MM.1S (cell line): ENCODE data around the gene NDUFC1.

Experiments
- DNase-seq: peaks from one replicate; pipeline ENCODE4 v3.0.0-alpha.2; 2015
- H2AFZ ChIP-seq: fragments of 300-600 bp; sonication (generic); 2 replicates; pipeline ENCODE4 v1.6.0; 2016; ENCODE audit warnings: antibody characterized with exemption, low read length
- H3F3A ChIP-seq: fragments of 300-600 bp; sonication (generic); 2 replicates; pipeline ENCODE4 v1.6.1; 2016; ENCODE audit warnings: mild to moderate bottlenecking, antibody characterized with exemption, low read length, moderate library complexity, mixed read lengths; ENCODE audit not compliant: insufficient read depth
- H3K27ac ChIP-seq: fragments of 300-600 bp; sonication (generic); 2 replicates; pipeline ENCODE4 v1.5.1; 2016; ENCODE audit warnings: mild to moderate bottlenecking, low read length
- H3K27me3 ChIP-seq: fragments of 300-600 bp; sonication (generic); replicated peaks from 2 replicates; pipeline ENCODE4 v1.6.0; 2016; ENCODE audit warnings: low read length; ENCODE audit not compliant: insufficient read depth
- H3K36me3 ChIP-seq: fragments of 300-600 bp; sonication (generic); replicated peaks from 2 replicates; pipeline ENCODE4 v1.6.1; 2016; ENCODE audit warnings: mild to moderate bottlenecking, low read length, mixed read lengths; ENCODE audit not compliant: insufficient read depth
- H3K4me1 ChIP-seq: fragments of 300-600 bp; sonication (generic); 2 replicates; pipeline ENCODE4 v1.6.1; 2016; ENCODE audit warnings: low read length, mixed read lengths
- H3K4me2 ChIP-seq: fragments of 300-600 bp; sonication (generic); 2 replicates; pipeline ENCODE4 v1.6.0; 2016; ENCODE audit warnings: low read depth, low read length
- H3K4me3 ChIP-seq: fragments of 300-600 bp; sonication (generic); 2 replicates; pipeline ENCODE4 v1.5.1; 2016; ENCODE audit warnings: low read length, mixed read lengths
- H3K79me2 ChIP-seq: fragments of 300-600 bp; sonication (generic); 2 replicates; pipeline ENCODE4 v1.6.1; 2016; ENCODE audit warnings: mixed run types, low read length, mixed read lengths
- H3K9ac ChIP-seq: fragments of 300-600 bp; sonication (generic); 2 replicates; pipeline ENCODE4 v1.6.1; 2016; ENCODE audit warnings: low read length, mixed read lengths
- H3K9me2 ChIP-seq: fragments of 300-600 bp; sonication (generic); replicated peaks from 2 replicates; pipeline ENCODE4 v1.6.1; 2016; ENCODE audit warnings: mild to moderate bottlenecking, low read length, mixed read lengths; ENCODE audit not compliant: insufficient read depth
- H3K9me3 ChIP-seq: fragments of 300-600 bp; sonication (generic); replicated peaks from 2 replicates; pipeline ENCODE4 v1.6.1; 2016; ENCODE audit warnings: mild to moderate bottlenecking, low read length, mixed read lengths; ENCODE audit not compliant: insufficient read depth
- H4K20me1 ChIP-seq: fragments of 300-600 bp; sonication (generic); 2 replicates; pipeline ENCODE4 v1.6.1; 2016; ENCODE audit warnings: mild to moderate bottlenecking, low read length, moderate library complexity, mixed read lengths; ENCODE audit not compliant: insufficient read depth
- EZH2 ChIP-seq: fragments of 300-600 bp; sonication (generic); optimal IDR thresholded peaks from 2 replicates; pipeline ENCODE3; 2017; ENCODE audit warnings: low read depth, mild to moderate bottlenecking, antibody characterized with exemption, low read length, mixed read lengths
- EZH2phosphoT487 ChIP-seq: fragments of 300-600 bp; sonication (generic); IDR thresholded peaks from 2 replicates; pipeline ENCODE4 v1.6.1; 2018; ENCODE audit warnings: antibody characterized with exemption, low read length
- TF ChIP-seq, protein P1 (sequence below): fragments of 300-600 bp; sonication (generic); IDR thresholded peaks from 2 replicates; pipeline ENCODE4 v1.5.1; 2016; ENCODE audit warnings: antibody characterized with exemption, low read length, mixed read lengths

The NDUFC1 gene

GRCh38 chr4:139246166-139246565 is 56.1 kb downstream of the NDUFC1 start:
- Histone ChIP-seq H3K27ac (no peak overlapping the region), H3K36me3 (no peaks in the 10 kb centered on the region), H3K9me3 (no peaks in the 10 kb centered on the region), H3K79me2 (no peaks in the 10 kb centered on the region), H2AFZ (no peak overlapping the region), H3K9ac (no peak overlapping the region), H3K4me2 (no peak overlapping the region), H3K27me3 (no peaks in the 10 kb centered on the region), H3K4me3 (no peak overlapping the region), H3K4me1 (peaks cover 28% of the 10 kb centered on the region), H3F3A (peaks cover 18% of the 10 kb centered on the region), H3K9me2 (no peaks in the 10 kb centered on the region), H4K20me1 (no peaks in the 10 kb centered on the region)
- TF ChIP-seq EZH2phosphoT487 (no peak), EZH2 (no peak)
- TF ChIP-seq, protein P1, sequence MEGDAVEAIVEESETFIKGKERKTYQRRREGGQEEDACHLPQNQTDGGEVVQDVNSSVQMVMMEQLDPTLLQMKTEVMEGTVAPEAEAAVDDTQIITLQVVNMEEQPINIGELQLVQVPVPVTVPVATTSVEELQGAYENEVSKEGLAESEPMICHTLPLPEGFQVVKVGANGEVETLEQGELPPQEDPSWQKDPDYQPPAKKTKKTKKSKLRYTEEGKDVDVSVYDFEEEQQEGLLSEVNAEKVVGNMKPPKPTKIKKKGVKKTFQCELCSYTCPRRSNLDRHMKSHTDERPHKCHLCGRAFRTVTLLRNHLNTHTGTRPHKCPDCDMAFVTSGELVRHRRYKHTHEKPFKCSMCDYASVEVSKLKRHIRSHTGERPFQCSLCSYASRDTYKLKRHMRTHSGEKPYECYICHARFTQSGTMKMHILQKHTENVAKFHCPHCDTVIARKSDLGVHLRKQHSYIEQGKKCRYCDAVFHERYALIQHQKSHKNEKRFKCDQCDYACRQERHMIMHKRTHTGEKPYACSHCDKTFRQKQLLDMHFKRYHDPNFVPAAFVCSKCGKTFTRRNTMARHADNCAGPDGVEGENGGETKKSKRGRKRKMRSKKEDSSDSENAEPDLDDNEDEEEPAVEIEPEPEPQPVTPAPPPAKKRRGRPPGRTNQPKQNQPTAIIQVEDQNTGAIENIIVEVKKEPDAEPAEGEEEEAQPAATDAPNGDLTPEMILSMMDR = no peak
- no peak for DNase-seq

- no peaks in the 10 kb centered on the region for H3K79me2 ChIP-seq
- H3K4me2 ChIP-seq = no peak overlapping the region
- DNase-seq = no peak
- no peaks in the 10 kb centered on the region for H3K9me2 ChIP-seq
- no peak overlapping the region for H2AFZ ChIP-seq
- H3K4me3 ChIP-seq = no peak overlapping the region
- no peaks in the 10 kb centered on the region for H3K36me3 ChIP-seq
- no peaks in the 10 kb centered on the region for H3K27me3 ChIP-seq
- H3K4me1 ChIP-seq = peaks cover 28% of the 10 kb centered on the region
- H4K20me1 ChIP-seq = no peaks in the 10 kb centered on the region
- no peak for TF ChIP-seq EZH2
- TF ChIP-seq, protein P1 = no peak
- TF ChIP-seq EZH2phosphoT487 = no peak
- no peak overlapping the region for H3K27ac ChIP-seq
- H3F3A ChIP-seq = peaks cover 18% of the 10 kb centered on the region
- H3K9me3 ChIP-seq = no peaks in the 10 kb centered on the region
- no peak overlapping the region for H3K9ac ChIP-seq
Observed at GRCh38 chr4:139245590-139245989, 56.7 kb downstream of the NDUFC1 start.

DNA sequence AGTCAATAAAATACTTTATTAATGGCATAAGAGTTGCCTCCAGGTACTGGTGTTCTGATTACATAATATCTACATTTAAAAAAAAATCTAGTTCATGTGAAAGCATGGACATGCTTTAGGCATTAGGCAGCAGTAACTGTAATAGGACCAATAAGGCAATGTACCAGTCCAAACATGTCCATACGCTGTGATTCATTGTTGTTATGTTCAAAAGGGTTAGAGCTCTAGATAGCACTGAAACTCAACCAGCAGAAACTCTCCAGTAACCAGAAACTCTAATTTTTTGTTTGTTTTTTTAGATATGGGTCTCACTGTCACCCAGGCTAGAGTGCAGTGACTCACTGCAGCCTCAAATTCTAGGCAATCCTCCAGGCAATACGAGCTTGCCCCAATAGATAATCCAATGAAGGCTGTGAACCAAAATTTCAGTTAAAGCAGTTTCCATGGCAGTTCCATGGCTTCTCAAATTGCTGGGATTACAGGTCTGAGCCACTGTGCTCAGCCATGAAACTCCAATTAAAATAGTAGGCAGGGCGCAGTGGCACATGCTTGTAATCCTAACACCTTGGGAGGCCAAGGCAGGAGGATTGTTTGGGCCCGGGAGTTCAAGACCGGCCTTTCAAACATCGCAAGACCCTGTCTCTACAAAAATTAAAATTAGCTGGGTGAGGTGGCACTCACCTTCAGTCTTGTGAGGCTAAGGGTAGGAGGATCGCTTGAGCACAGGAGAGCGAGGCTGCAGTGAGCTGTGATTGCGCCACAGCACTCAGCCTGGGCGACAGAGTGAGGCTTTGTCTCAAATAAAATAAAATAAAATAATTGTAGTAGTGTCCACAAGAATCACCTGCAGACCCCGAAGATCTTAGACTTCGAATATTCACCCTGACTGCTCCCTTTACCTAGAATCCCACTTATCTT is 58.6 kb downstream of the NDUFC1 start:
- Histone ChIP-seq H3K9me3 (no peaks in the 10 kb centered on the region), H3K4me3 (no peak overlapping the region), H3K79me2 (no peaks in the 10 kb centered on the region), H3K9me2 (no peaks in the 10 kb centered on the region), H3K27me3 (no peaks in the 10 kb centered on the region), H4K20me1 (no peaks in the 10 kb centered on the region), H2AFZ (no peak overlapping the region), H3K9ac (no peak overlapping the region), H3K36me3 (no peaks in the 10 kb centered on the region), H3K27ac (peak overlapping the region; percentile 77), H3K4me1 (peaks cover 28% of the 10 kb centered on the region), H3F3A (peaks cover 18% of the 10 kb centered on the region), H3K4me2 (peak overlapping the region; percentile 23)
- TF ChIP-seq, protein P1 = no peak
- TF ChIP-seq EZH2 = no peak
- DNase-seq = peak; percentile 56
